Activated naive CD4-positive, alpha-beta T cell treated with anti-CD3 and anti-CD28 coated beads for 36 hours (primary cell): Measurements from ENCODE around the gene SLCO3A1. TPM values are rescaled to one million over a fixed set of nuclear protein-coding genes. Genes with fewer than 3 reads are reported as not detected.
A peak's percentile ranks its signal among the peaks of the same experiment; 100 is the strongest.

Experiments used
- CTCF ChIA-PET: fragments of 350-600 bp; sonication (Branson Sonifier 250); formaldehyde crosslinking; loops from one replicate; lab custom pipeline; 2021; ENCODE audit warnings: antibody characterized with exemption; lab: Charles Lee
- DNase-seq: peaks from one replicate; pipeline ENCODE4 v3.0.0-alpha.2; 2020
- H3K27ac Mint-ChIP-seq: one replicate; pipeline ENCODE4 v1.8.0; 2021; ENCODE audit warnings: mild to moderate bottlenecking, mixed read lengths
- H3K27me3 Mint-ChIP-seq: one replicate; pipeline ENCODE4 v1.8.0; 2021; ENCODE audit warnings: low read depth, mixed read lengths
- H3K36me3 Mint-ChIP-seq: one replicate; pipeline ENCODE4 v1.8.0; 2021; ENCODE audit warnings: low read depth, mixed read lengths
- H3K4me1 Mint-ChIP-seq: one replicate; pipeline ENCODE4 v1.8.0; 2021; ENCODE audit warnings: low read depth, mixed read lengths
- H3K4me3 Mint-ChIP-seq: one replicate; pipeline ENCODE4 v1.8.0; 2021; ENCODE audit warnings: mild to moderate bottlenecking, moderate library complexity, mixed read lengths
- H3K9me3 Mint-ChIP-seq: one replicate; pipeline ENCODE4 v1.8.0; 2021; ENCODE audit warnings: mixed read lengths
- intact Hi-C: fragments of 100-400 bp; cut with micrococcal nuclease; formaldehyde crosslinking; loops from one replicate; pipeline ENCODE4 v1.15.1; 2023
- total RNA-seq, 2 experiments: library from RNA; stranded (reverse); gene quantifications; one replicate each; pipeline ENCODE4 v1.2.3, GENCODE V29; 2021

SLCO3A1 gene
- total RNA-seq, 2 experiments from 2014 or later = 3.1 to 3.3 TPM

DNA sequence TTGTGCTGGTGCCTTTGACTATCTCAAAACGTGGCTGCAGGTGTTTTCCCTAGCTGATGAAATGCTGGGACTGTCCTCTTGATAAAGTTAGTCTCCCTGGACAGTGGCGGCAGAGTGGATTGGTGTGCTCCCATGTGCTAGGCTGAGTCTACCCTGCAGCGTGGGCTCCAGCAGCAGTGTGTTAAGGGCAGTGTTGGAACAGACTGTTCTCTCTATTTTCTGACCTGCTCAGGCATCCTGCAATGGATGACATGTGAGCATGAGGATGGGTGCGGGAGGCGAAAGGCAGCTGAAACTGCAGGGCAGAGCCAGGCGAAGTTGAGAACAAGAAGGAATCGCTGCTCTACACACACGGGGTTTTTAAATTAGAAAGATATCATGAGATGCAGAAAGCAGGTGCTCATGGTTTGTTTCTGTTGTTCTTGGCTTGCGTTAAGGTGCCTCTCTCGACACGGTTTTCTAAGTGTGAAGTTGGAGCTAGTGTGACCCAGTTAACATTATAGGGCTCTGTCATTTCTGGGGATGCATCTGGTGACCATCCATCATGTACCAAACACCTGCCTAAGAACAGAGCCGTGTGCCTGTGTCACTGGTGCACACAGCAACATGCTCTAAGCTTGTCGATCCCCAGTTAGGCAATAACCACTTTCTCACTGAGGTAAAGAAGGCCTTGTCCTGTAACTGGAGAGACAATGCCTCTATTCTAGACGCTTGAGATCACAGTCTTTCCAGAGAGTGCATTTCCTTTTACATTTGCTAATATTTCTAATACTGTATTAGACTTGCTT is 44.3 kb downstream of the SLCO3A1 start:
- CTCF ChIA-PET = interaction anchor here (1.7 kb wide), 1 partner anchor 48 kb away, joined by 7 read pairs; no protein-coding TSS in a partner anchor
- DNase-seq = no peak

DNA sequence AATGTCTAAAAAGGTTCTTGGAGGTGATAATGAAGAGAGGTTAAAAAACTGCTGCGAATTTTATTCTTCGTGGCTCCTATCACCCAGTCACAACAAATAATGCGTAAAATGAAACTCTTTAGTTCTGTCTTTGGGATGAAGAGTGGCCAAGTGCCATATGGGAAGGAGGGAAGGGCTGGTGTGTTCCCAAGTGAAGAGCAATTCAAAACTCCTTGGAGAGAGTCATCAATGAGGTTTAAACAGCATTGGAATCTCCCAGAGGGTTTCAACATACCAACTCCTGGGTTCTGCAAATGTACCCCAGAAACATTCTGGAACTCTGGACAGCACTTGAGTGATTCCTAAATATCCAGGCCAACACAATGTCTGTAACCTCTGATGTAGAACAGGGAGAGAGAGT is 45.3 kb downstream of the SLCO3A1 start:
- no peak for DNase-seq
- no peak overlapping the region for H3K27ac Mint-ChIP-seq
- peaks cover 13% of the 10 kb centered on the region for H3K9me3 Mint-ChIP-seq
- H3K4me1 Mint-ChIP-seq = peaks cover 9% of the 10 kb centered on the region
- no peak overlapping the region for H3K4me3 Mint-ChIP-seq
- no peaks in the 10 kb centered on the region for H3K27me3 Mint-ChIP-seq
- intact Hi-C loops = no loop called here
- H3K36me3 Mint-ChIP-seq = peaks cover 13% of the 10 kb centered on the region
- CTCF ChIA-PET = interaction anchor here (1.7 kb wide), 1 partner anchor 49 kb away, joined by 7 read pairs; no protein-coding TSS in a partner anchor

More for the DNA sequence above, 44.3 kb downstream of the SLCO3A1 start:
- H3K4me1 Mint-ChIP-seq = peaks cover 6% of the 10 kb centered on the region
- H3K9me3 Mint-ChIP-seq = peaks cover 15% of the 10 kb centered on the region
- H3K4me3 Mint-ChIP-seq = no peak overlapping the region
- no peaks in the 10 kb centered on the region for H3K27me3 Mint-ChIP-seq
- intact Hi-C loops = no loop called here
- no peak overlapping the region for H3K27ac Mint-ChIP-seq
- peaks cover 10% of the 10 kb centered on the region for H3K36me3 Mint-ChIP-seq

DNA sequence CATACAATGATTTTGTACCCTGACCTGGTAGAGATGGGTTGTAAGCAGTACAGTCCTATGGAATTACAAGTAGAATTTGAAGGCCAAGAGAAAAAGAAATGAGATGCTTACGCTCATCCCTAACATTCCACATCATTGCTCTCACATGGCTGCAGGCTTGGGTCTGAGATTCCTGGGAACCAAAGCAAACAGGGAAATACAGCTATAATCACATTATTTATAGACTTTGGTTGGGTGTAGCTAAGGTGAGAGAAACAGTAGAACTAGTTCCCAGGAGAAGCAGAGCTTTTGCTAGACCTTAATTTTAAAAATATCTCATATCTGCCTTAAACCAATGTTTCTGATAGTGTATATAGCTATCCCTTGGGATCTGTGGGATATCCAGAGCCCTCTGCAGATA is 51.4 kb downstream of the SLCO3A1 start:
- Mint-ChIP-seq H3K36me3 (peaks cover 13% of the 10 kb centered on the region), H3K9me3 (peaks cover 13% of the 10 kb centered on the region), H3K27me3 (no peaks in the 10 kb centered on the region), H3K4me1 (peaks cover 14% of the 10 kb centered on the region), H3K27ac (no peak overlapping the region), H3K4me3 (no peak overlapping the region)
- CTCF ChIA-PET = no interaction called here
- DNase-seq = no peak
- intact Hi-C loops = no loop called here

DNA sequence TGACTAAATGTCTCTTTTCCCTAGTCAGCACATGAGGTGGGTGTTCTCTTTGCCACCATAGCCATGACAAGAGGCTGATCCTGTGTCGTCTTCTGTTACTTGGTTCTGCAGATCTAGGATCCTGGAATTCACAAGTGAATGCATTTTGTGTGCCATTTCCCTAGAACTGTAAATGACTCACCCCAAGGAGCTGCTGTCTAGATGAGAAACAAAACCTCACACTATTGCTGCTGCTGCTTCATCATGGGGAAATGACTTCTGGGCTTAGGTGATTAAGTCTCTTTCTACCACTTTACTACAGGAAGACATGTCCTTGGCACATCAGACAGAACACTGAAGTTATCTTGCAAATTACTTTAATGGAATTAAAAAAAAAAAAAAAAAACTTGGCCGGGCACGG is 54.9 kb downstream of the SLCO3A1 start:
- no peaks in the 10 kb centered on the region for H3K9me3 Mint-ChIP-seq
- H3K27ac Mint-ChIP-seq = no peak overlapping the region
- CTCF ChIA-PET = no interaction called here
- intact Hi-C loops = no loop called here
- peaks cover 2% of the 10 kb centered on the region for H3K36me3 Mint-ChIP-seq
- DNase-seq = peak; percentile 16
- H3K4me3 Mint-ChIP-seq = no peak overlapping the region
- H3K4me1 Mint-ChIP-seq = peaks cover 27% of the 10 kb centered on the region
- H3K27me3 Mint-ChIP-seq = no peaks in the 10 kb centered on the region

DNA sequence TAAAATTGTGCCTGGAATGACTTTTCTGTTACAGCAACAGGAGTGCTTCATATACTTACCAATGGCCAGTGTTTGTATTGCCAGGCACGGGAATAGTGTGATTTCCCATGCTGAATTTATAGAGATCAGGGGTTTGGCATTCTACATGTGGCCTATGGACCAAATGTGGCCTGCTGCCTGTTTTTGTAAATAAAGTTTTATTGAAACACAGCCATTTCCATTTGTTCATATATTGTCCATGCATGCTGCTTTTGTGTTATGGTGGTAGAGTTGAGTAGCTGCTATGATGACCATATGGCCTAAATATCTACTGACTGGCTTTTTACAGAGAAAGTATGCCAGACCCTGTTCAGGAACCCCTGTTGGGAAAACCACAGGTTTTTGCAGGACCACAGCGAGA is 55.6 kb downstream of the SLCO3A1 start:
- Mint-ChIP-seq H3K36me3 (no peaks in the 10 kb centered on the region), H3K27me3 (no peaks in the 10 kb centered on the region), H3K4me1 (peaks cover 24% of the 10 kb centered on the region), H3K4me3 (no peak overlapping the region), H3K27ac (no peak overlapping the region), H3K9me3 (no peaks in the 10 kb centered on the region)
- intact Hi-C loops = no loop called here
- no peak for DNase-seq
- CTCF ChIA-PET = no interaction called here

DNA sequence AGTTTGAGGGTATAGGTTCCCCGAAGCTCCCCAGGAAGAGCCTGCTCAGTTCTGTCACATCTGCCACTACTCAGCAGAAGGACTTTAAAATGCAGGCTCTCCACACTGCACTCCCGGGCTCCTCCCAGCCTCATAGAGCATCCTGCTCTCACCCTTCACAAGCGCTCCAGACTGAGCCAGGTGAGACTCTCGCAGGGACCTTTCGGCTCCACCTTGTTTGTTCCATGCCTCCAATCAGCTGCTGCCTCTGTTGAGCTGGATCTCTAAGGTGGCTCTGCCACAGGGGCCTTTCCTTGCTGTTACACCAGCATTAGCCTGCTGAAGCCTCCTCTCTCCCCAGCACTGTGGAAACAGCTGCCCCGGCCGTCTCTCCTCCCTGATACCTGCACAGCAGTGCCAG is 56.1 kb downstream of the SLCO3A1 start:
- no peaks in the 10 kb centered on the region for H3K27me3 Mint-ChIP-seq
- no peak for DNase-seq
- H3K4me1 Mint-ChIP-seq = peaks cover 24% of the 10 kb centered on the region
- intact Hi-C loops = no loop called here
- CTCF ChIA-PET = no interaction called here
- H3K4me3 Mint-ChIP-seq = no peak overlapping the region
- no peaks in the 10 kb centered on the region for H3K9me3 Mint-ChIP-seq
- H3K27ac Mint-ChIP-seq = no peak overlapping the region
- no peaks in the 10 kb centered on the region for H3K36me3 Mint-ChIP-seq

DNA sequence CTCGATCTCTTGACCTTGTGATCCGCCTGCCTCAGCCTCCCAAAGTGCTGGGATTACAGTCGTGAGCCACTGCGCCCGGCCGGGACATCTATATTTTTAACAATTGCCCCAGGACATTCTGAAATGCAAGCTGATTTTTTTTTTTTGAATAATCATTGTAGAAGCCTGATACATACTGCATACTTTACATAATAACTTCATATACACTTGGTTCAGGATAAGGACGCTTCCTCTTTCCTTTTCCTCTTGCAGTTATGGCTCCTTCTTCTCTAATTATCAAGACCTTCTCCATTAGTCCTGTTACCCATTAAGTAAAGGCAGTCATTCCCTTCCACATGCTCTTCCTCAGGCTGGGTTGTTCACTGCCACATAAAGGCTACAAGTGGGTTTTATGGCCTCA is 58.3 kb downstream of the SLCO3A1 start:
- Mint-ChIP-seq H3K4me3 (no peak overlapping the region), H3K36me3 (peaks cover 9% of the 10 kb centered on the region), H3K4me1 (peaks cover 23% of the 10 kb centered on the region), H3K27ac (no peak overlapping the region), H3K27me3 (no peaks in the 10 kb centered on the region), H3K9me3 (no peaks in the 10 kb centered on the region)
- CTCF ChIA-PET = no interaction called here
- no peak for DNase-seq
- intact Hi-C loops = no loop called here

DNA sequence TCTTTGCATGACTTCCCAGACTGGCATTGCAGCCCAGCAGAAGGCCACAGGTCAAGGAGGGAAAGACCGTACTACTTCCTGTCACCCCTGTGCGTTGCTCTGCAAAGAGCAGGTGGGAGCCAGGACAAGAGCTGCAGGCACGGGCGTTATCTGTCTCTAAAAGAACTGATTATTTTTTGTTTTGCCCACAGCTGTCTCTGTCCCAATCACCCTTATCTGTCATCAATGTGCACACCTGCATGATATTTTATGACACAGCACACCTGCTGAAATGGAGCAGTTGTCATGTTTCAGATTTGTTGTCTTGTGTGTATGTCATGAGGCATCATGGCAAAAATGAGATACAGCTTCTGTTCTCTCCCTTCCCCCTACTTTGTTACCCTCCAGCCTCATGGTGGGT is 58.8 kb downstream of the SLCO3A1 start:
- Mint-ChIP-seq H3K27ac (no peak overlapping the region), H3K36me3 (peaks cover 10% of the 10 kb centered on the region), H3K4me1 (peaks cover 22% of the 10 kb centered on the region), H3K27me3 (no peaks in the 10 kb centered on the region), H3K9me3 (no peaks in the 10 kb centered on the region), H3K4me3 (no peak overlapping the region)
- CTCF ChIA-PET = no interaction called here
- intact Hi-C loops = no loop called here
- DNase-seq = no peak

DNA sequence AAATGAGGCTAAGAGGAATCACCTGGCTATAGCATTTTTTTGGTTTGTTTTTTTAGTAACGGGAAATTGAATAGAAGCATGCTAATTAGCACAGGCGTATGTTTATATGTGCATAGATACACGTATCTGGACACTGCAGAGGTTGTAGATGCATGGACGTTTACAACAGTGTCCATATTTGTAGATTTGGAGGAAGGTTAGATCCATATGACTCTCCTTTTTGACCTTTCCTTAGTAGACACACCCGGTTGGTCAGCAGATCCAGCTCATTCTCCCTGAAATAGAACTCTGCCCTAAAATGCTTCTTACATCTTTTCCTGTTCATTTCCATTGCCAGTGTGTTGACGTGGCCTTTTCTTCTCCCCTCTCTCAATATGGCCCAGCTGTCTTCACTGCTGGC is 60.1 kb downstream of the SLCO3A1 start:
- intact Hi-C loops = no loop called here
- Mint-ChIP-seq H3K27ac (no peak overlapping the region), H3K36me3 (peaks cover 12% of the 10 kb centered on the region), H3K4me3 (no peak overlapping the region), H3K4me1 (peaks cover 15% of the 10 kb centered on the region), H3K9me3 (no peaks in the 10 kb centered on the region), H3K27me3 (no peaks in the 10 kb centered on the region)
- no peak for DNase-seq
- CTCF ChIA-PET = no interaction called here

DNA sequence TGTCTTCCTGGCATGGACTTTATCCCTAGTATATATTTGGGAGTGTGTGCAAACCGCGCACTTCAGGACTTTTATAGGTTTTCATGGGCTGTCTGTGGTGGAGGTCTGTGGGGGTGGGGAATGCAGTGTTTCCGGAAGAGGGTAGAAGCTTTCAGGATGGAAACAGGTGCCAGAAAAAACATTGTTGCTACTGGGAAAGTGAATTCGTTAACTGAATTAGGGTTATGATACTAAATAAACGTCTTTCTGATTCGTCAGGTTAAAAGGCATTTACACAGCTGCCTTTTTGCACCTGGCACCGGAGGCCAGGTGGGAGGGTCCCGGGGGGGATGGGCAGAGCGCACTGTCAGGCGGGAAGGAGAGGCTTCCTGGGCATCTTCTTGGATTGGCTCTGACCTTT is 62.1 kb downstream of the SLCO3A1 start:
- Mint-ChIP-seq H3K9me3 (no peaks in the 10 kb centered on the region), H3K27me3 (no peaks in the 10 kb centered on the region), H3K27ac (no peak overlapping the region), H3K4me3 (no peak overlapping the region), H3K36me3 (peaks cover 12% of the 10 kb centered on the region), H3K4me1 (peaks cover 22% of the 10 kb centered on the region)
- intact Hi-C loops = no loop called here
- CTCF ChIA-PET = no interaction called here
- no peak for DNase-seq

DNA sequence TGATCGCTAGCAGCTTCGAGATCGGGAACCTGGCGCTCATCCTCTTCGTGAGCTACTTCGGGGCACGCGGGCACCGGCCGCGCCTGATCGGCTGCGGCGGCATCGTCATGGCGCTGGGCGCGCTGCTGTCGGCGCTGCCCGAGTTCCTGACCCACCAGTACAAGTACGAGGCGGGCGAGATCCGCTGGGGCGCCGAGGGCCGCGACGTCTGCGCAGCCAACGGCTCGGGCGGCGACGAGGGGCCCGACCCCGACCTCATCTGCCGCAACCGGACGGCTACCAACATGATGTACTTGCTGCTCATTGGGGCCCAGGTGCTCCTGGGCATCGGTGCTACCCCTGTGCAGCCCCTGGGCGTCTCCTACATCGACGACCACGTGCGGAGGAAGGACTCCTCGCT is 62.5 kb downstream of the SLCO3A1 start:
- H3K4me3 Mint-ChIP-seq = no peak overlapping the region
- peaks cover 12% of the 10 kb centered on the region for H3K36me3 Mint-ChIP-seq
- no peaks in the 10 kb centered on the region for H3K9me3 Mint-ChIP-seq
- CTCF ChIA-PET = no interaction called here
- H3K4me1 Mint-ChIP-seq = peaks cover 24% of the 10 kb centered on the region
- no peak overlapping the region for H3K27ac Mint-ChIP-seq
- intact Hi-C loops = no loop called here
- DNase-seq = no peak
- no peaks in the 10 kb centered on the region for H3K27me3 Mint-ChIP-seq

DNA sequence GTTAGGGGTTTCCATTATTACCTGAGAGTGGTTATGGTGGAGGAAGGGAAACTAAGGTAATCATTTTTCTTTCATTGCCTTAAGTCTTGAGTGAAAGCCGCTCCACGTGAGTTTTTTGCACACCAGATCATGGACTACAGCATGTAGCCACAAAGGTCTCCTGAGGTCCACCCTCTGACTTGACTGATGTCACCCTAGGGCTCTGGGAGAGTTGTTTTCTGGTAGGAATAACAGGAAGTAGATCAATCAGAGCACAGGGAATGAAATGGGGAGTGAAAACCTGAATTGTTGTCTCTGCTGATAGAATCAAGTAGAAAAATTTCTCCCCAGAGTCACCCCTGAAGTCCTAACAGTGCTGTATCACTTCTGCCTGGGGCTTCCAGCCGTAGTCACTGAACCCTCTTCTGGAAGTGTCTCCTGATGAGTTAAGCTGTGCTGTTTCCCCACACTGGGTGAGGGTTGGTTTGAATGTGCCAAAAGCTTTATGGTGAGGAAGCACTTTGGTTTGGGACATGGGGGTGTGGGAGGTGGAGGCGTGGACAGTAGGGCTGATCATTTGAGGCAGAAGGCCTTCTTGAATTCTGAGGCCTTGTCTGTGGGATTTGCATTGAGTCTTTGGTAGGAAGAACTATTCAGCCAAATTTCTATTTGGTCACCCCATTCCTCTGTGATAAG is 64.3 kb downstream of the SLCO3A1 start:
- Mint-ChIP-seq H3K27ac (no peak overlapping the region), H3K4me1 (peaks cover 28% of the 10 kb centered on the region), H3K4me3 (no peak overlapping the region), H3K36me3 (peaks cover 16% of the 10 kb centered on the region), H3K27me3 (no peaks in the 10 kb centered on the region), H3K9me3 (no peaks in the 10 kb centered on the region)
- intact Hi-C loops = no loop called here
- no peak for DNase-seq
- CTCF ChIA-PET = interaction anchor here (1.0 to 1.2 kb wide), 3 partner anchors 9 to 63 kb away, joined by 3 to 4 read pairs (median 4); no protein-coding TSS in a partner anchor
